NCI-H1436 treated with DMSO at 0.1 percent for 48 hours (cell line): ENCODE measurements around the gene GDA.

Experiments
- DNase-seq: peaks from one replicate; lab custom pipeline; 2025; lab: John Stamatoyannopoulos, UW

GDA gene

GRCh38 chr9:72150661-72151060, 1.4 kb downstream of the GDA start:
- DNase-seq: no peak

GRCh38 chr9:72151104-72151503, 1.9 kb downstream of the GDA start:
- no peak for DNase-seq

- DNase-seq: no peak
These were observed 5.4 kb downstream of the GDA start for GRCh38 chr9:72154468-72155285.

GRCh38 chr9:72155301-72155700, 6.1 kb downstream of the GDA start:
- DNase-seq: no peak

GRCh38 chr9:72156586-72156985, 7.3 kb downstream of the GDA start:
- DNase-seq: no peak

- no peak for DNase-seq
These were observed 9.4 kb downstream of the GDA start for GRCh38 chr9:72158680-72159079.

- no peak for DNase-seq
These were observed 11.3 kb downstream of the GDA start for GRCh38 chr9:72160446-72161123.

- DNase-seq: no peak
These were observed 16.1 kb downstream of the GDA start for GRCh38 chr9:72165326-72165725.

GRCh38 chr9:72165821-72166547, 16.7 kb downstream of the GDA start:
- DNase-seq: no peak

- DNase-seq: no peak
These were observed 18.8 kb downstream of the GDA start for GRCh38 chr9:72168075-72168474.

GRCh38 chr9:72169178-72169577, 19.9 kb downstream of the GDA start:
- no peak for DNase-seq

GRCh38 chr9:72173080-72173479, 23.8 kb downstream of the GDA start:
- DNase-seq: no peak

- DNase-seq: no peak
These were observed 36.3 kb downstream of the GDA start for GRCh38 chr9:72185561-72185960.

GRCh38 chr9:72187121-72187695, 38.0 kb downstream of the GDA start:
- DNase-seq: no peak

- no peak for DNase-seq
These were observed 39.0 kb downstream of the GDA start for GRCh38 chr9:72188232-72188631.

- no peak for DNase-seq
These were observed 44.2 kb downstream of the GDA start for GRCh38 chr9:72193478-72193881.

- DNase-seq: no peak
These were observed 50.0 kb downstream of the GDA start for GRCh38 chr9:72199238-72199637.

- DNase-seq: no peak
These were observed 51.2 kb downstream of the GDA start for GRCh38 chr9:72200452-72200851.

GRCh38 chr9:72202009-72202408, 52.8 kb downstream of the GDA start:
- no peak for DNase-seq

GRCh38 chr9:72203205-72203803, 54.1 kb downstream of the GDA start:
- no peak for DNase-seq

- no peak for DNase-seq
These were observed 54.8 kb downstream of the GDA start for GRCh38 chr9:72204062-72204461.

- DNase-seq: no peak
These were observed 56.3 kb downstream of the GDA start for GRCh38 chr9:72205513-72205912.
